ENCODE results near the gene SERGEF.
"Not testable (repeated sequence)": the region's sequence is repeated elsewhere in the genome, so short reads cannot be mapped to it uniquely, and the experiment has no call there.

Gene SERGEF

GRCh38 chr11:18000760-18001159 lies 12.1 kb downstream of the SERGEF start:
- DNase-seq (ENCODE audit: low read depth in 2 of 2) = no peak

- DNase-seq (ENCODE audit: low read depth in 2 of 2) = not testable (repeated sequence)
Measured at GRCh38 chr11:18000128-18000527, 12.7 kb downstream of the SERGEF start.

DNA sequence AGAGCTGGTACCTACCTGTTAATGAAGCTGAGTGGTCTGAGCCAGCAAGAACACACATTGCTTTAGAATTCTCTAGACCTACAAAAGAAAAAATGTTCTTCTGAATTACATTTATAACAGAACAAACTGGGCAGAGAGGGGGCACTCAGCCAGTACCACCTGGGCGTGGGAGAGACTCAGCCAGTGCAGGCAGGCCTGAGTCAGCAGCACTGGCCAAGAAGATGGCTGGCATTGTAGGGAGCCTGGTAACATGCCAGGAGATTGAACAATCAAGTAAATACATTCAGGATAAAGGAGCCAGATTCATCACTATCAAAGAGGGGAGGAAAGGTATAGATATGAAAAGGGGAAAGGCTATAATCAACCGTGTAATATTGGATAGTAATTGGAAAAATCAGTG lies 19.9 kb downstream of the SERGEF start:
- DNase-seq (ENCODE audit: low read depth in 2 of 2) = no peak

- DNase-seq (ENCODE audit: low read depth in 2 of 2) = no peak
Measured at GRCh38 chr11:17991783-17992433, 20.9 kb downstream of the SERGEF start.

- DNase-seq (ENCODE audit: low read depth in 2 of 2) = no peak
Measured at GRCh38 chr11:17989306-17989705, 23.5 kb downstream of the SERGEF start.

GRCh38 chr11:17988465-17988864 lies 24.4 kb downstream of the SERGEF start:
- no peak for DNase-seq (ENCODE audit: low read depth in 2 of 2)

DNA sequence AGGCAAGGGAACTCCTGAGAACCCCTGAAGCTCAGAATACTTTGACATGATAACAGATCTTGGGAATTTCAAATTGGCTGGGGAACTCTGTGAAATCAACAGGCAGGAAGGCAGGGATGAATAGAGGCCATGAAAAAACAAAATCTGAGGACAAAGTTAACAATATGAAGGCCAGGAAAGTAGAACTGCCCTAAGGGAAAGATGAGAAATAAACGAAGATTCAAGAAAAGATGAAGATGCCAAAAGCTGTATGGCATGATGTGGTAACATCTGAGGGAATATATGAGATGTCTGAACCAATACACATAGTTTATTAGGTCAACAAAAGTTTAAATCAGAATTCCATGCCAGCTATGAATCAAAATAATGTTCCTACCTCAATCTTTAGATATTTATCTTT lies 25.0 kb downstream of the SERGEF start:
- no peak for DNase-seq (ENCODE audit: low read depth in 2 of 2)

DNA sequence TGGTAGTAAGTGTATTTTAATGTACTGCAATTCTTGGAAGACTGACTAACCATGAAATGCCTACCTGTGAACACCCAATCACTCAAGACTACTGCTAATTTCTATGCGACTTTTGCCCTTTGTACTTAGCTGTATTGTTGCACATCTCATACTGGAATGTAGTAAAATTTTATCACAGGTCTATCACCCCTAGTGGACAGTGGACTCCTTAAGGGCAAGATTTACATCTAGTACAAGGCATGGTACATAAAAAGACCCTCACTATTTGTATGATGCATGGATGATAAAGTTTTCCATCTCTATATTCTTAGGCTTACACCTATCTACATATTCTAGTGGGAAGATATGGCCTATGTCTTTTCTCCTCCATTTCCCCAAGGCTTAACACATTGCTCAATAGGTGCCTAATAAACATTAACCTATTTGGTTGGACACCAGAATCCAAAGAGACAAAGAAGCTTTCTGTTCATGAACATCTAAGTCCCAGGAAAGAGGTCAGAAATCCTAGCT lies 26.1 kb downstream of the SERGEF start:
- no peak for DNase-seq (ENCODE audit: low read depth in 2 of 2)

GRCh38 chr11:17986007-17986710 lies 26.7 kb downstream of the SERGEF start:
- DNase-seq (ENCODE audit: low read depth in 2 of 2) = no peak

GRCh38 chr11:17985517-17985916 lies 27.3 kb downstream of the SERGEF start:
- no peak for DNase-seq (ENCODE audit: low read depth in 2 of 2)

- no peak for DNase-seq (ENCODE audit: low read depth in 2 of 2)
Measured at GRCh38 chr11:17983569-17983968, 29.3 kb downstream of the SERGEF start.

- DNase-seq (ENCODE audit: low read depth in 2 of 2) = no peak
Measured at GRCh38 chr11:17979770-17980371, 33.0 kb downstream of the SERGEF start.

DNA sequence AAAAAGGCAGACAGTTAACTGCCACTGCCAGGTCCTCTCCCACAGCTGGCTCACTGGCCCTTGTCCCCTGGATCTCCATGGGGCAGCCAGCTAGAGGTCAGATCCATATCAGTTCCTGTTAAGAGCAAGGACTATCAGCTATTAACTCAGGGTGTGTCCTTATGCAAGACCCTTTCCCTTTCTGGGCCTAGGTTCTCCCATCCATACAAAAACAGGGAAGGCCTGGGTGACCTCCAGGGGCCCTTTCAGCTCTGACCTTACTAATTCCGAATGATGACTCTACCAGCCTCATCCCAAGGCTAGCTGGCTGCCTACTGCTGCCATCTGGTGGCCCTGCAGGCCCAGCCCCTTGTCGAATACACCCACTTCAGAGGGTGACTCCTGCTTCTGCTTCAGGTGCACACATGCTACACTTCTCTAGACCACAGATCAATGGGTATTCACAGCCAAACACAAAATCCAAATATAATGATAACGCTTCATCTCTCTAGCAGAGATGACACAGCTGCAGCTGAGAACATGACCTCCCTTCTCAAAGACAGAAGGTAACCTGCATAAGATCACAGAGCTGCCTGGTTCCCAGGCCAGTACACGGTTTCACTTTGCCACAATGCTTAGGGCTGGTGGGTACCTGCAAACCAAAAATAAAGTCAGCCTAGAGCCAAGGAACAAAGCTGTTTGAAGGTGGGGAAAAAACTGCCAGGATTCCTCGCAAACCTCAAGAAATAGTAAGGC lies 34.1 kb downstream of the SERGEF start:
- DNase-seq (ENCODE audit: low read depth in 2 of 2) = no peak

- DNase-seq (ENCODE audit: low read depth in 2 of 2) = no peak
Measured at GRCh38 chr11:17976651-17977050, 36.2 kb downstream of the SERGEF start.

DNA sequence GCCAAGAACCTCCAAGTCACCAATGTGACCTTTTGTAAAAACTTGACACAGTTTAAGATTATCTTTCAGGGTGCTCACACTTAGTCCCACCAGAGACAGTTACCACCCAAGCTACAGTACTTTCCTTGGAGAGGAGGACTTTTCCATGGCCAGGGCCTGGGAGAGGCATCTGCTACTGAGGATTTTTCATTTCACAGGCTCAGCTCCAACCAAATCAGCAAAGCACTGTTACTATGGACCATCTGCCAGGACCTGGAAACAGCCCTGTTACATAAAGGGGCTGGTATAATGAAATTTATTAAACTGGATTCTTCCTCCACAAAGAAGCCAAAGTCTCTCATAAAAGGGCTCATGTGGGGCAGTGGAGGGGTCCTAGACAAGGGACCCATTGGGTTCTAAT lies 38.6 kb downstream of the SERGEF start:
- no peak for DNase-seq (ENCODE audit: low read depth in 2 of 2)

DNA sequence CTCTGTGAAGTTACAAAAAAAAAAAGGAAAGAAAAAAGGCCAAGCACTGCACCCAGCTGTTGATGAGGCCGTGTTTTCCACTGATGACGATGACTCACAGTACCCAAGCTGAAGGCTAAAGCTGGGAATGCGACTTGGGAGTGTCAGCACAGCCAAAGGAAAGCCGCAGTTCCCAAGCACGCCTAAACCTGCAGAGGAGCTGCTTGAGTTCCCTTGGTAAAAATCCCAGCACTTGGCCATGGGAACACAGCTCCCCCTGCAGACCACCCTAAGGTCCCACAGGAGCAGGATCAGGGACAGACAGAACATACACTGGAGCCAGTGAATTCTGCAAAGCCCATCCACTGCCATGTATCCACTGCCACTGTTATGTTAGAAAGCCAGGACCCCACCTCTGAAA lies 39.9 kb downstream of the SERGEF start:
- peak; percentile 78 to 79 for DNase-seq (ENCODE audit: low read depth in 2 of 2)

GRCh38 chr11:17968206-17968605 lies 44.6 kb downstream of the SERGEF start:
- DNase-seq (ENCODE audit: low read depth in 2 of 2) = no peak

DNA sequence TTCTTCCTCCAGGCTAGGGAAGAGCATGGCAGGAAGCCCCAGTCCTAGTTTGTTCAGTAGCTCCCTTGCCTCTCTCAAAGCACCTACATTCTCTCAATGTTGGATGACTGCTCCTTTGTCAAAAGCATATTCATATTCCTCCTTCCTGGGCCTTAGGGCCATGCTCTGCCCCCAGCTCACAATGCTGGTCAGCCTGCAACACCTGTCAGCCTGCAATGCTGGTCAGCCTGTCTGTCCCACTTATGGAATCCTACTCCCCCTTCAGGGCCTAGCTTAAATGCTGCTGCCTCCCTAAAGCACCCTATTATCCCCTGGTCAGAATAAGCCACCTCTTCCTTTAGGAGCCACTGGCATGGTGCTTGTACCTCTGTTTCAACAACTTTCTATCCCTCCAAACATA lies 45.2 kb downstream of the SERGEF start:
- no peak for DNase-seq (ENCODE audit: low read depth in 2 of 2)

- DNase-seq (ENCODE audit: low read depth in 2 of 2) = no peak
Measured at GRCh38 chr11:17960091-17960490, 52.8 kb downstream of the SERGEF start.

DNA sequence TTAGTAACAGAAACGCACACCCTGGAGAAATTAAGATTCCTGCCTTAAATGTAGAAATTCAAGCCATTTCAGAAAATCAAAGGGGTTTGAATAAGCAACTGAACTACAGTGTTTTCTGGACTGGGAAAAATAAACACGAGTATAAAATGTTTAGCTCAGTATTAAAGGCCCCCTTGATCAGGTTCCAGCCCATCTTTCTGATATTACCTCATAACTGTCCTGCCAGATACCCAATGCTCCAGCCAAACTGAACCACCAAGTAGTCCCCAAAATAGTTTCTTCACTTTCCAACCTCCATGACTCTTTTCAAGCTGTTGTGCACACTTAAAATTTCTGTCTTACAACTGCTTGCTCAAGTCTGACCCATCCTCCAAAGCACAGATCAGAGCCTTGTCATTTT lies 54.4 kb downstream of the SERGEF start:
- no peak for DNase-seq (ENCODE audit: low read depth in 2 of 2)

- no peak for DNase-seq (ENCODE audit: low read depth in 2 of 2)
Measured at GRCh38 chr11:17954395-17955252, 58.2 kb downstream of the SERGEF start.
